HG03575 (cell line): ENCODE results near the gene EEF1AKMT3.

ENCODE experiments used
- ATAC-seq: cut with Tn5 transposase; IDR thresholded peaks from one replicate; pipeline ENCODE4 v1.9.1; 2021; ENCODE audit not compliant: unreplicated experiment, insufficient number of reproducible peaks, low FRiP score; ENCODE audit errors: extremely low read depth

EEF1AKMT3 gene

DNA sequence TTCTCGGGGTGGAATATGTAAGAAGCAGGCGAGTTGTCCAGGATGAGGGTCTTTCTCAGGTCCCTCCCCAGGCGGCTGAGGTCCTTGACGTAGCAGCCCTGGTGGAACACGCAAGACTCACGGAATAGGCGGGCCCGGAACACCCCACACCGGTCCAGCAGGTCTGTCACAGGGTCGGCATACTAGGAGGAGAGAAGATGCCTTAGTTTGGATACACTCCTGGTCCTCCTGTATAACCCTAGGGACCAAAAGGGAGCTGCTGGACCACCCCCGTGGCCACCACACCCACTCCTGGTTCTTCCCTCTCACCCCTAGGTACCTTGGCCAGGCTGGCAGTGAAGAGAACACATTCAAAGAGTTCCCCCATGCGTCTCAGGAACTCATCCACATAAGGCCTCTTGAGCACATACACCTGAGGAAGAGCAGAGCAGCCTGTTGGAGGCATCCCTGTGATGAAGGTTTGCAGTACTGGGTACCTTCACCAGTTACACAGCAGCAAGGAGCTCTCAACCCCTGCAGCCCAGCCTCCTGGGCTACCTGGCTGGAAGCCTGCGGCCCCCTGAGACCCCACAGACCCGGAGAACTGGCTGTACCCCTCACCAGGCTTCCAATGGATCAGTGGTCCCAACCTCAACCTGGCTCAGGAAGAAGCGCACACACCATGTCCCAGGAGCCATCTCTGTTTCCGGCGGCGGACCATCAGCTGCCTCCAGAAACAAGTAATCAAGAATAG lies 51.7 kb downstream of the EEF1AKMT3 start:
- ATAC-seq: no peak

DNA sequence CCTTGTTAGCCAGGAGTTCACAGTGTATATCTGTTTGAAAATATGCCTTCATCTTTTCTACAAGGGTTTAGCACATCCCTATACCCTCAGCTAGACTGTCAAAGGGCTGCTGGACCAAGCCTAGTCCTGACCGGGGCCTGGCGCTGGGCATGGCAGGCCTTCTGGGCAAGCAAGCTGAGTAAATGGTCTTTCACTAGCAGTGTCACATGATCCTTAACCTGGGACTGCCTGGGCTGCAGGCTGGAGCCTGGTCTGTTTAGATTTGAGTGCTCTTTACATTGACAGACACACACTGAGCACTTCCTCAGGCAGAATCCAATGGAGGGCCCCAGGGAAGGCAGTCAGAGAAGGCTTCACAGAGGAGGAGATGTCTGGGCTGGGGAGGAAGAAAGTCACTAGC lies 53.0 kb downstream of the EEF1AKMT3 start:
- ATAC-seq: no peak

DNA sequence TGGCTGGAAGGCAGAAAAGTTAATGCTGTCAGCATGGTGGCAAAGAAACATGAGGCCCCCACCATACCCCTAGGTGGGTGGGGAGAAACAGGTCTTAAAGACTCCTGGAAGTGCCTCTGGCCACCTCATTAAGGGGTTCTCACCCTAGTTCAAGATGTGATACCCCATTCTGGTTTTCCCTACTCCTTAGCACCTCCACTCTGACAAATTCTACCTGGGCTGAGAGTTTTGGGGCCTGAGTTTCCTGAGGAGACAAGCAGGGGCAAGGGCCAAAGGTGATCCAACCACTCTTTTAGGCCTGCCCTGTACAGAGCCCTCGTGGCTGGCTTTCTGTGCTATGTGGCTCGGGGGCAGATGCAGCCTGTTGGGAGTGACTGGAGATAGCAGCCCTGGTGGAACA lies 54.0 kb downstream of the EEF1AKMT3 start:
- ATAC-seq: no peak

DNA sequence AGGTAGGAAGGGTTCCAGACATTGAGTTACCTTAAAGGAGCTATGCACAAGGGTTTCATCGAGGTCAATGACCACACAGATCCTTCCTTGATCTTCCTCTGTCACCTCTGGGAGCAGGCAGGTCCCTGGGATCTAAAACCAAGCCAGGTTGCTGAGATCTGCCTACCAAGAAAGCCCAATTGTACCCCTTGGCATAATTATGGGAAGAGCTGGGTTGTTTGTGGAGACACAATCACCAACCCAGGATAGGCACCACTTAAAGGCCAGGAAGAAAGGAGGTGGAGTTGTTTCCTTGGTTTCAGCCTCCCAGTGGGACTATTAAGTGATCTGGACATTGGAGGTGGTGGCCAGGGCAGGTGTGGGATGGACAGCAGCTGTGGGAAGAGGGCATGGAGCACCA lies 54.6 kb downstream of the EEF1AKMT3 start:
- no peak for ATAC-seq

DNA sequence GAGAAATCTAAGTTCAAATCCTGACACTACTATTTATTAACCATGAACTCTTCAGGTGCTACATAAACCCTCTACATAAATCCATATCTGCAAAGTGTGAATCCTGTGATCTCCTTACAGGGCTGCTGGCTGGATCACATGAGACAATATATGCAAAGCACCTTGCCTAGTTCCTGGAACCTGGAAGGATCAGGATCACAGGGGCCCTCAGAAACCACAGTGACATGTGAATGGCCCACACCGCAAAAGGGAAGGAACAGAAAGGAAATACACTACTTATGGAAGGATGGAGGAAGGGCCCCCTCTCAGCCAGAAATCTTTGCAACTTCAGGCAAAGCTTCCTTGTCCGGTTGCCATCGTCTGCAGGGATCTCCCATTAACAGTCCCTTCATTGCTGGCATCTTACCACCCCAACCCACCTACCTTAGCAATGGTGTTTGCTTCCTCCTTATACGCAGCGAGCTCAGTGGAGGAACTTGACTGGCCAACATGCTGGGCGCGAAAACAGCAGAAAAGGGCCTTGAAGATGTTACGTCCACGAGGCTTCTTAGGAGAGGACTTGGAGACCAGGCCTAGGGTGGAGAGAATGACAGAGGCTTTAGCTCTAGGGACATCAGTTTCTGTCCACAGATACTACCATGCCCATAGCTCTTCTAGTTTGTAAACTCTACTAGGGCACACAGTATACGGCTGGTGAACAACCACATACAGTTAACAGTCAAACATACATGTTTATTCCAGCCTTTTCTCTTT lies 56.8 kb downstream of the EEF1AKMT3 start:
- no peak for ATAC-seq

DNA sequence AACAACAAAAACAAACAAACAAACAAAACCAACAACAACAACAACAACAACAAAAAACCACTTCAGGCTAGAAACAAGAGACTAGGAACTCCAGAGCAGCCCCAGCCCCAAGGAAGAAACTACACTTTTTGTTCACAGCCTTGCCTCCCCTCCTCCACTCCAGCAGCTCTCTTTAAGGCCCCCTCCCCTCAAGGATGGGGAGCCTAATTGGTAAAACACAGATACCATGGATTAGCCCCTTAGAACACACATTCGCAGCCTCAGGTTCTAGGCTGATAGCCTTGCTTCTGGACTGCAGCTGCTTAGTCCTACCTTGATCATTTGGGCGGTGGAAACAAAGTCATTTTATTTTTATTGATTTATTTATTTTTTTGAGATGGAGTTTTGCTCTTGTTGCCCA lies 58.0 kb downstream of the EEF1AKMT3 start:
- no peak for ATAC-seq
